K562 (cell line): ENCODE results near the gene TTC23L. TPM values are rescaled to one million over a fixed set of nuclear protein-coding genes. Genes with fewer than 3 reads are reported as not detected.

Experiments used
- ETS2 ChIP-seq: IDR thresholded peaks from 2 replicates; pipeline ENCODE4 v1.6.1; 2016; ENCODE audit warnings: borderline replicate concordance, missing genetic modification characterization, mild to moderate bottlenecking, moderate library complexity, missing compliant biosample characterization; ENCODE audit not compliant: poor library complexity, severe bottlenecking
- GATA2 ChIP-seq: sonication (generic); formaldehyde crosslinking; IDR thresholded peaks from 2 replicates; pipeline ENCODE4 v1.4.0; 2020; ENCODE audit warnings: mild to moderate bottlenecking, missing genetic modification reagents
- KAT8 ChIP-seq: fragments of 450-650 bp; IDR thresholded peaks from 2 replicates; pipeline ENCODE4 v1.6.1; 2016; ENCODE audit warnings: low read depth, mild to moderate bottlenecking
- KLF6 ChIP-seq: fragments of 250-450 bp; sonication (Bioruptor Pico); IDR thresholded peaks from 2 replicates; pipeline ENCODE4 v1.4.0; 2020; ENCODE audit warnings: mild to moderate bottlenecking, moderate library complexity, borderline replicate concordance
- MEIS2 ChIP-seq: fragments of 450-650 bp; IDR thresholded peaks from 2 replicates; pipeline ENCODE4 v1.6.1; 2014; ENCODE audit warnings: mild to moderate bottlenecking; ENCODE audit not compliant: partially characterized antibody
- NFE2L1 ChIP-seq: fragments of 450-650 bp; IDR thresholded peaks from 2 replicates; pipeline ENCODE4 v1.6.1; 2016; ENCODE audit warnings: missing genetic modification characterization, low read depth, mild to moderate bottlenecking, missing compliant biosample characterization, moderate library complexity, borderline replicate concordance
- PHF8 ChIP-seq: fragments of 200-600 bp; sonication (generic); IDR thresholded peaks from 2 replicates; pipeline ENCODE4 v1.6.1; 2012; ENCODE audit warnings: mixed run types, mild to moderate bottlenecking, inconsistent platforms, low read length, moderate library complexity, borderline replicate concordance
- SAFB2 ChIP-seq: fragments of 200-400 bp; formaldehyde crosslinking; IDR thresholded peaks from 2 replicates; pipeline ENCODE4 v1.6.1; 2018; ENCODE audit warnings: borderline replicate concordance, low read length, low read depth, moderate library complexity; ENCODE audit not compliant: severe bottlenecking
- SLC30A9 ChIP-seq: fragments of 250-450 bp; sonication (Bioruptor Pico); IDR thresholded peaks from 2 replicates; pipeline ENCODE4 v1.8.0; 2022; ENCODE audit warnings: mild to moderate bottlenecking, moderate library complexity
- SREBF1 ChIP-seq: fragments of 150-350 bp; IDR thresholded peaks from 2 replicates; pipeline ENCODE4 v1.6.1; 2014; ENCODE audit warnings: antibody characterized with exemption, low read depth, low read length, borderline replicate concordance
- ZNF699 ChIP-seq: fragments of 250-450 bp; sonication (Bioruptor Pico); IDR thresholded peaks from 2 replicates; pipeline ENCODE4 v1.8.0; 2021; ENCODE audit warnings: mild to moderate bottlenecking, moderate library complexity; ENCODE audit not compliant: insufficient replicate concordance
- ZNF717 ChIP-seq: fragments of 250-450 bp; sonication (Bioruptor Pico); IDR thresholded peaks from 2 replicates; pipeline ENCODE4 v1.5.0; 2021
- polyA plus RNA-seq, 8 experiments: library from polyadenylated mRNA; depleted of rRNA in 4 of 8; stranded (reverse) in 5 of 8; unstranded in 3 of 8; fragments of >200 nt; fragmentation: Nextera tagmentation in 2 of 8; fragmentation: Illumina TruSeq in 1 of 8; extraction: Ambion mirVana in 2 of 8; extraction: Trizol in 1 of 8; gene quantifications; 2 replicates each; pipeline versions ENCODE4 v1.2.1 to v1.2.3, GENCODE V29; 2011 to 2014; ENCODE audit warnings: inconsistent platforms in 1 of 8, missing spikeins in 1 of 8
- total RNA-seq, 7 experiments: library from RNA; depleted of rRNA in 6 of 7; stranded (reverse); fragments of >200 nt in 6 of 7; fragmentation: Illumina TruSeq in 2 of 7; extraction: Trizol in 2 of 7; gene quantifications; 2 replicates each; pipeline versions ENCODE4 v1.2.1 to v1.2.3, GENCODE V29; 2011 to 2021; ENCODE audit warnings: low replicate concordance in 1 of 7
- TF ChIP-seq, protein P1 (sequence below), 2 experiments: fragments of 450-650 bp; formaldehyde crosslinking in 1 of 2; IDR thresholded peaks; 2 replicates each; pipeline versions ENCODE4 v1.4.0 to v1.6.1; 2014 to 2020; ENCODE audit warnings: mild to moderate bottlenecking in 2 of 2, borderline replicate concordance in 1 of 2, low read depth in 1 of 2
- TF ChIP-seq, protein P2 (sequence below): sonication (generic); formaldehyde crosslinking; IDR thresholded peaks from 2 replicates; pipeline ENCODE4 v1.8.1; 2022; ENCODE audit warnings: missing genetic modification reagents
- TF ChIP-seq, protein P3 (sequence below): sonication (generic); formaldehyde crosslinking; IDR thresholded peaks from 2 replicates; pipeline ENCODE4 v1.8.0; 2022; ENCODE audit warnings: mild to moderate bottlenecking, low read depth, missing genetic modification reagents

The TTC23L gene
- total and polyA plus RNA-seq, 9 of the 15 experiments (the other 6 are each of a cell fraction or from before 2014, with no cell fraction given), result 0.03 to 0.32 (median 0.14) TPM; not detected in 2

DNA sequence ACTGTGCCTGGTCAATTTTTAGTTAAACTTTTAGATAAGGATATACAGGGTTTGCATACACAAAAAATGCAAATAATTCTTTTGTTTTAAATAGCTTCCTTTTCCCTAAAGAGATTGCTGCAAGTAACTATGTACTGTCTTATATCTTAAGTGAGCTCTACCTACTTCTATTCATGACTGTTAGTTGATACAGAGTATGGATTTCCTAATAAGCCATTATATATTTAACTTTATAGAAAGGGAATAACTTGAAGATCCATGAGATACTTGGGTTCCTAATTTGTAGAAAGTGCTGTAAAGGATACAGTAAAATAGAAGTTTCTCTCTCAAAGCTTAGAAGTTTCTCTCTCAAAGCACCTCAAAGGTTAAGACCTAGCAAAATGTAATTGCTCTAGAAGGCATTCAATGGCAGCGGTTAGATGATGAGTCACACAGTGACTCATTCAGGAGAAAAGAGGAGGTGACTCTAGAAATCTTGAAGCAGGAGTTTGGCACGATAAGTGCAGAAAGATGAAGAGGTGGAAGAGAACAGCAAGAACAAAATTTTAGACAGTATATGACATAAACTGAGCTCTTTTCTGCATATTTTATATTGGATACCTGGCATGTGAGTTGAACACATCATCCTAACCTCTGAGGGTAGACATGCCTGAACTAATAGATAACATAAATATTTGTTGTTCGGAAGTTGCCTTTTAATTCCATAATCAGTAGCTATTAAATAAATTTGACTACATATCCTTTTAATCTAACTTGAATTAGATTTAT is 84.9 kb downstream of the TTC23L start (continued):
- TF ChIP-seq, protein P1, sequence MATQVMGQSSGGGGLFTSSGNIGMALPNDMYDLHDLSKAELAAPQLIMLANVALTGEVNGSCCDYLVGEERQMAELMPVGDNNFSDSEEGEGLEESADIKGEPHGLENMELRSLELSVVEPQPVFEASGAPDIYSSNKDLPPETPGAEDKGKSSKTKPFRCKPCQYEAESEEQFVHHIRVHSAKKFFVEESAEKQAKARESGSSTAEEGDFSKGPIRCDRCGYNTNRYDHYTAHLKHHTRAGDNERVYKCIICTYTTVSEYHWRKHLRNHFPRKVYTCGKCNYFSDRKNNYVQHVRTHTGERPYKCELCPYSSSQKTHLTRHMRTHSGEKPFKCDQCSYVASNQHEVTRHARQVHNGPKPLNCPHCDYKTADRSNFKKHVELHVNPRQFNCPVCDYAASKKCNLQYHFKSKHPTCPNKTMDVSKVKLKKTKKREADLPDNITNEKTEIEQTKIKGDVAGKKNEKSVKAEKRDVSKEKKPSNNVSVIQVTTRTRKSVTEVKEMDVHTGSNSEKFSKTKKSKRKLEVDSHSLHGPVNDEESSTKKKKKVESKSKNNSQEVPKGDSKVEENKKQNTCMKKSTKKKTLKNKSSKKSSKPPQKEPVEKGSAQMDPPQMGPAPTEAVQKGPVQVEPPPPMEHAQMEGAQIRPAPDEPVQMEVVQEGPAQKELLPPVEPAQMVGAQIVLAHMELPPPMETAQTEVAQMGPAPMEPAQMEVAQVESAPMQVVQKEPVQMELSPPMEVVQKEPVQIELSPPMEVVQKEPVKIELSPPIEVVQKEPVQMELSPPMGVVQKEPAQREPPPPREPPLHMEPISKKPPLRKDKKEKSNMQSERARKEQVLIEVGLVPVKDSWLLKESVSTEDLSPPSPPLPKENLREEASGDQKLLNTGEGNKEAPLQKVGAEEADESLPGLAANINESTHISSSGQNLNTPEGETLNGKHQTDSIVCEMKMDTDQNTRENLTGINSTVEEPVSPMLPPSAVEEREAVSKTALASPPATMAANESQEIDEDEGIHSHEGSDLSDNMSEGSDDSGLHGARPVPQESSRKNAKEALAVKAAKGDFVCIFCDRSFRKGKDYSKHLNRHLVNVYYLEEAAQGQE (IDR thresholded peaks at IDR 0.05; ENCODE audit: borderline replicate concordance), result peak; percentile 37; the same call in 1 of the 2 replicates
- TF ChIP-seq, protein P1 (CRISPR knock-in tag; IDR thresholded peaks at IDR 0.05; ENCODE audit: low read depth), result no peak
- no peak for TF ChIP-seq KAT8
- TF ChIP-seq GATA2 (CRISPR knock-in tag), result no peak
- no peak for TF ChIP-seq SREBF1
- no peak for TF ChIP-seq KLF6 (CRISPR knock-in tag)
- TF ChIP-seq NFE2L1 (tag), result 0 out of 2 replicates have a peak, but pooled peaks have one; percentile 7
- TF ChIP-seq ZNF699 (CRISPR knock-in tag), result no peak
- TF ChIP-seq, protein P2, sequence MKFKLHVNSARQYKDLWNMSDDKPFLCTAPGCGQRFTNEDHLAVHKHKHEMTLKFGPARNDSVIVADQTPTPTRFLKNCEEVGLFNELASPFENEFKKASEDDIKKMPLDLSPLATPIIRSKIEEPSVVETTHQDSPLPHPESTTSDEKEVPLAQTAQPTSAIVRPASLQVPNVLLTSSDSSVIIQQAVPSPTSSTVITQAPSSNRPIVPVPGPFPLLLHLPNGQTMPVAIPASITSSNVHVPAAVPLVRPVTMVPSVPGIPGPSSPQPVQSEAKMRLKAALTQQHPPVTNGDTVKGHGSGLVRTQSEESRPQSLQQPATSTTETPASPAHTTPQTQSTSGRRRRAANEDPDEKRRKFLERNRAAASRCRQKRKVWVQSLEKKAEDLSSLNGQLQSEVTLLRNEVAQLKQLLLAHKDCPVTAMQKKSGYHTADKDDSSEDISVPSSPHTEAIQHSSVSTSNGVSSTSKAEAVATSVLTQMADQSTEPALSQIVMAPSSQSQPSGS (CRISPR knock-in tag), result no peak
- no peak for TF ChIP-seq ETS2 (tag)
- TF ChIP-seq, protein P3, sequence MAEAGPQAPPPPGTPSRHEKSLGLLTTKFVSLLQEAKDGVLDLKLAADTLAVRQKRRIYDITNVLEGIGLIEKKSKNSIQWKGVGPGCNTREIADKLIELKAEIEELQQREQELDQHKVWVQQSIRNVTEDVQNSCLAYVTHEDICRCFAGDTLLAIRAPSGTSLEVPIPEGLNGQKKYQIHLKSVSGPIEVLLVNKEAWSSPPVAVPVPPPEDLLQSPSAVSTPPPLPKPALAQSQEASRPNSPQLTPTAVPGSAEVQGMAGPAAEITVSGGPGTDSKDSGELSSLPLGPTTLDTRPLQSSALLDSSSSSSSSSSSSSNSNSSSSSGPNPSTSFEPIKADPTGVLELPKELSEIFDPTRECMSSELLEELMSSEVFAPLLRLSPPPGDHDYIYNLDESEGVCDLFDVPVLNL (CRISPR knock-in tag), result no peak
- no peak for TF ChIP-seq PHF8
- TF ChIP-seq SLC30A9 (CRISPR knock-in tag), result no peak
- no peak for TF ChIP-seq ZNF717 (CRISPR knock-in tag)
- peak; percentile 83 for TF ChIP-seq MEIS2
- TF ChIP-seq SAFB2, result no peak
